Measurements from ENCODE around the gene GPR78. TPM values are rescaled to one million over a fixed set of nuclear protein-coding genes. Genes with fewer than 3 reads are reported as not detected.

GPR78 gene
- total RNA-seq, 1 experiment from 2014 or later: 5.7 TPM

GRCh38 chr4:8593264-8594096, 13.3 kb downstream of the GPR78 start (continued):
- TF ChIP-seq, protein P1, sequence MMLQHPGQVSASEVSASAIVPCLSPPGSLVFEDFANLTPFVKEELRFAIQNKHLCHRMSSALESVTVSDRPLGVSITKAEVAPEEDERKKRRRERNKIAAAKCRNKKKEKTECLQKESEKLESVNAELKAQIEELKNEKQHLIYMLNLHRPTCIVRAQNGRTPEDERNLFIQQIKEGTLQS (CRISPR knock-in tag; conservative IDR thresholded peaks at IDR 0.05): no peak
- TF ChIP-seq HMGA2 (CRISPR knock-in tag; IDR thresholded peaks at IDR 0.05): no peak
- TF ChIP-seq TEAD4 (CRISPR knock-in tag; IDR thresholded peaks at IDR 0.05): no peak
- TF ChIP-seq STAT6 (CRISPR knock-in tag; conservative IDR thresholded peaks at IDR 0.05; ENCODE audit: low read depth): no peak
- TF ChIP-seq PREB (CRISPR knock-in tag; IDR thresholded peaks at IDR 0.05; ENCODE audit: borderline replicate concordance): no peak
- TF ChIP-seq ZNF423 (CRISPR knock-in tag; IDR thresholded peaks at IDR 0.05): peak; percentile 55; the same call in 1 of the 2 replicates

DNA sequence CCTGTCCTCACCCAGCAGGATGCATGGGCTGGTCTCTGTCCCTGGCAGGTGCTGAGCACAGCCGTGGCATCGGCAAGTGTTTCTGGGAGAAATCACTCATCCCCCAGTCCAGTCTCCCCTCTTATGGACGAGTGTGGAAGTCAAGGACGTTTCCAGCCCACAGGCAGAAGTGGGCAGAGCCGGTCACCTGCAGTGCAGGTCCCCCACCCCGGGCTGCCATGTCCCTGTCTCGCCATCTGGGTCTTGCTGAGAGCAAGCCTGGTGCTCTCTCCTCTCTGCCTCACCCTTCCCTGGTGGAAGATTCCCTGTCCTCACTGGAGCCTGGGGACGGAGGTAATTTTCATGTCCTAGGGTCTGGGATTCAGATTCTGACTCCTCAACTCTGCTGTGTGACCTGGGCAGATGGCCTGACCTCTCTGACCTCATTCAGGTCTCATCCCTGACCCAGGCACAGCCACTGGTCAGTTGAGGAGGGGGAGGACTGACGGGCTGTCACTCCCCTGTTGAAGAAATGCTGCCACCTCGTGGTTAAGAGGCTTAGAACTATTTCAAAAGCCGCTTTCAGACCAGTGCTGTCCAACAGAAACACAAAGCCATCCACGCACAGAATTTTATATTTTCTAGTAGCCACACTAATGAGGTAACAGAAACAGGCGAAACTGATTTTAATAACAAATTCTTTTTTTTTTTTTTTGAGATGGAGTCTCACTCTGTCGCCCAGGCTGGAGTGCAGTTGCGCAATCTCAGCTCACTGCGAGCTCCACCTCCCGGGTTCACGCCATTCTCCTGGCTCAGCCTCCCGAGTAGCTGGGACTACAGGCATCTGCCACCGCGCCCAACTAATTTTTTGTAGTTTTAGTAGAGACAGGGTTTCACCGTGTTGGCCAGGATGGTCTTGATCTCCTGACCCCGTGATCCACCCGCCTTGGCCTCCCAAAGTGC, 14.2 kb downstream of the GPR78 start:
- H3K4me1 Mint-ChIP-seq: peaks cover 27% of the 10 kb centered on the region
- no peak for TF ChIP-seq CREB1 (CRISPR knock-in tag; IDR thresholded peaks at IDR 0.05)
- TF ChIP-seq, protein P2, sequence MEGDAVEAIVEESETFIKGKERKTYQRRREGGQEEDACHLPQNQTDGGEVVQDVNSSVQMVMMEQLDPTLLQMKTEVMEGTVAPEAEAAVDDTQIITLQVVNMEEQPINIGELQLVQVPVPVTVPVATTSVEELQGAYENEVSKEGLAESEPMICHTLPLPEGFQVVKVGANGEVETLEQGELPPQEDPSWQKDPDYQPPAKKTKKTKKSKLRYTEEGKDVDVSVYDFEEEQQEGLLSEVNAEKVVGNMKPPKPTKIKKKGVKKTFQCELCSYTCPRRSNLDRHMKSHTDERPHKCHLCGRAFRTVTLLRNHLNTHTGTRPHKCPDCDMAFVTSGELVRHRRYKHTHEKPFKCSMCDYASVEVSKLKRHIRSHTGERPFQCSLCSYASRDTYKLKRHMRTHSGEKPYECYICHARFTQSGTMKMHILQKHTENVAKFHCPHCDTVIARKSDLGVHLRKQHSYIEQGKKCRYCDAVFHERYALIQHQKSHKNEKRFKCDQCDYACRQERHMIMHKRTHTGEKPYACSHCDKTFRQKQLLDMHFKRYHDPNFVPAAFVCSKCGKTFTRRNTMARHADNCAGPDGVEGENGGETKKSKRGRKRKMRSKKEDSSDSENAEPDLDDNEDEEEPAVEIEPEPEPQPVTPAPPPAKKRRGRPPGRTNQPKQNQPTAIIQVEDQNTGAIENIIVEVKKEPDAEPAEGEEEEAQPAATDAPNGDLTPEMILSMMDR (IDR thresholded peaks at IDR 0.05): peak; percentile 32; the same call in 1 of the 2 replicates
- H3K27me3 Mint-ChIP-seq (ENCODE audit: low read depth): no peaks in the 10 kb centered on the region; the same call in 1 of the 2 replicates
- peaks cover 3% of the 10 kb centered on the region; the same call in 1 of the 2 replicates for H3K36me3 Mint-ChIP-seq
- ATAC-seq (peak; percentile 35), DNase-seq (ENCODE audit: low spot score) (peak; percentile 70)
- H3K4me3 Mint-ChIP-seq: peak overlapping the region; percentile 62
- no peaks in the 10 kb centered on the region for H3K9me3 Mint-ChIP-seq
- ChIA-PET CTCF (interaction anchor here (0.6 to 4.1 kb wide), 10 partner anchors 8 to 287 kb away, joined by 3 to 26 read pairs (median 3); no protein-coding TSS in a partner anchor), POLR2A (interaction anchor here (0.7 kb wide), 1 partner anchor 136 kb away, joined by 3 read pairs; no protein-coding TSS in a partner anchor)
- no peak overlapping the region for H3K27ac Mint-ChIP-seq

DNA sequence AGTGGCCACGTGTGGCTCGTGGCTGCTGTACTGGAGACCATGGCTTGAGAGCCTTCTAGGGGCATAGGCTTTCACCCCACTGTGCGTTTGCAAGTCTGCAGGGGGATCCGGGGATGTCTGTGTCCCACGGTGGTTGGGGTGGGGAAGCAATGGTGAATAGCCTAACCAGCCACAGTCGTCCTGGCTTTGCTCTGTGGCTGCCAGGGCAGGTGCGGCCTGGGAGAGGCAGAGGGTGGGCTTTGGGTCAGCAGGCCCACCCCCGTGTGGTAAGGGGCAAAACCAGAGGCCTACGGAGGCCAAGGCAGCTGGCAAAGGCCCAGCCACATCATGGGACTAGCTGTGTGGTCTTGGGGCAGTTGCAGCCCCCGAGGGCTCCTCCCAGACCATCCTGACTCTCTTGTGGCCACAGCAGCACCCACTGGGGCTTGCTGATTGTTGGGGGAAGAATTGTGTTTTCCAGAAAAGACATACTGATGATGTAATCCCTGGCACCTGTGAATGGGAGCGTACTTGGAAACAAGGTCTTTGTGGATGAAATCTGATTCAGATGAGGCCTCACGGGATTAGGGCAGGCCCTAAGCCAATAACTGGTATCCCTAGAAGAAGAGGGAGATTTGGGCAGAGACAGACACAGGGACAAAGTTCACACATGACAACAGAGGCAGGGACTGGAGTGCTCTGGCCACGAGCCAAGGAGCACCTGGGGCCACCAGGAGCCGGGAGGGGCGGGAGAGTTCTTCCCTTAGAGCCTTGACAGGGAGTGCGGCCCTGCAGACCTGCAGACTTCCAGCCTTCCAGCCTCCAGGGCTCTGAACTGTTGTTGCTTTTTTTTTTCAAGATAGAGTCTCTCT, 15.3 kb downstream of the GPR78 start:
- ChIA-PET CTCF (interaction anchor here (0.6 to 4.1 kb wide), 9 partner anchors 7 to 286 kb away, joined by 3 to 26 read pairs (median 3); no protein-coding TSS in a partner anchor), POLR2A (interaction anchor here (0.7 kb wide), 1 partner anchor 137 kb away, joined by 3 read pairs; no protein-coding TSS in a partner anchor)
- peaks cover 4% of the 10 kb centered on the region; the same call in 1 of the 2 replicates for H3K36me3 Mint-ChIP-seq
- H3K9me3 Mint-ChIP-seq: no peaks in the 10 kb centered on the region
- H3K4me3 Mint-ChIP-seq: no peak overlapping the region
- no peak for TF ChIP-seq TEAD1 (CRISPR knock-in tag; IDR thresholded peaks at IDR 0.05)
- no peak for TF ChIP-seq OVOL2 (CRISPR knock-in tag; IDR thresholded peaks at IDR 0.05; ENCODE audit: borderline replicate concordance)
- TF ChIP-seq NFATC4 (CRISPR knock-in tag; IDR thresholded peaks at IDR 0.05): no peak
- no peak for TF ChIP-seq NR2C2 (CRISPR knock-in tag; IDR thresholded peaks at IDR 0.05)
- no peak for TF ChIP-seq CREB1 (CRISPR knock-in tag; IDR thresholded peaks at IDR 0.05)
- TF ChIP-seq, protein P1 (CRISPR knock-in tag; conservative IDR thresholded peaks at IDR 0.05): no peak
- TF ChIP-seq SMAD3 (CRISPR knock-in tag; IDR thresholded peaks at IDR 0.05; ENCODE audit: borderline replicate concordance): no peak
- no peaks in the 10 kb centered on the region; the same call in 1 of the 2 replicates for H3K27me3 Mint-ChIP-seq (ENCODE audit: low read depth)
- DNase-seq (ENCODE audit: low spot score) (no peak), ATAC-seq (no peak)
- peaks cover 21% of the 10 kb centered on the region for H3K4me1 Mint-ChIP-seq
- no peak overlapping the region for H3K27ac Mint-ChIP-seq
